Measurements from ENCODE around the gene RGP1.
A peak's percentile ranks its signal among the peaks of the same experiment; 100 is the strongest.

Gene RGP1

GRCh38 chr9:35771943-35772342 lies 22.9 kb downstream of the RGP1 start:
- DNase-seq (ENCODE audit: low read depth) = no peak

- peak; percentile 47 for DNase-seq (ENCODE audit: low read depth)
Measured at GRCh38 chr9:35774907-35775635, 26.0 kb downstream of the RGP1 start.

- DNase-seq (ENCODE audit: low read depth) = no peak
Measured at GRCh38 chr9:35776018-35776417, 26.9 kb downstream of the RGP1 start.

- DNase-seq (ENCODE audit: low read depth) = no peak
Measured at GRCh38 chr9:35778496-35778895, 29.4 kb downstream of the RGP1 start.

- no peak for DNase-seq (ENCODE audit: low read depth)
Measured at GRCh38 chr9:35781066-35781465, 32.0 kb downstream of the RGP1 start.

- no peak for DNase-seq (ENCODE audit: low read depth)
Measured at GRCh38 chr9:35783418-35783817, 34.3 kb downstream of the RGP1 start.

- DNase-seq (ENCODE audit: low read depth) = no peak
Measured at GRCh38 chr9:35789541-35789940, 40.5 kb downstream of the RGP1 start.

GRCh38 chr9:35790025-35790384 lies 40.9 kb downstream of the RGP1 start:
- DNase-seq (ENCODE audit: low read depth) = no peak

- DNase-seq (ENCODE audit: low read depth) = no peak
Measured at GRCh38 chr9:35790385-35791296, 41.6 kb downstream of the RGP1 start.

- DNase-seq (ENCODE audit: low read depth) = no peak
Measured at GRCh38 chr9:35791297-35791921, 42.3 kb downstream of the RGP1 start, which contains the start of gene NPR2. TSS of gene NPR2 (plus strand) at chr9:35791591. CDS start at chr9:35792409, 818 bp downstream.

- DNase-seq (ENCODE audit: low read depth) = no peak
Measured at GRCh38 chr9:35792024-35792813, 43.1 kb downstream of the RGP1 start.

GRCh38 chr9:35792826-35793225 lies 43.7 kb downstream of the RGP1 start:
- DNase-seq (ENCODE audit: low read depth) = no peak

GRCh38 chr9:35793461-35793860 lies 44.4 kb downstream of the RGP1 start:
- DNase-seq (ENCODE audit: low read depth) = no peak

GRCh38 chr9:35795695-35796094 lies 46.6 kb downstream of the RGP1 start:
- no peak for DNase-seq (ENCODE audit: low read depth)

- DNase-seq (ENCODE audit: low read depth) = no peak
Measured at GRCh38 chr9:35797311-35798109, 48.4 kb downstream of the RGP1 start.

- no peak for DNase-seq (ENCODE audit: low read depth)
Measured at GRCh38 chr9:35798658-35799374, 49.7 kb downstream of the RGP1 start.

GRCh38 chr9:35800530-35800929 lies 51.4 kb downstream of the RGP1 start:
- no peak for DNase-seq (ENCODE audit: low read depth)

GRCh38 chr9:35801328-35802128 lies 52.4 kb downstream of the RGP1 start:
- no peak for DNase-seq (ENCODE audit: low read depth)

- no peak for DNase-seq (ENCODE audit: low read depth)
Measured at GRCh38 chr9:35806101-35806500, 57.0 kb downstream of the RGP1 start.
